ENCODE results near the gene GRM1.

DNA sequence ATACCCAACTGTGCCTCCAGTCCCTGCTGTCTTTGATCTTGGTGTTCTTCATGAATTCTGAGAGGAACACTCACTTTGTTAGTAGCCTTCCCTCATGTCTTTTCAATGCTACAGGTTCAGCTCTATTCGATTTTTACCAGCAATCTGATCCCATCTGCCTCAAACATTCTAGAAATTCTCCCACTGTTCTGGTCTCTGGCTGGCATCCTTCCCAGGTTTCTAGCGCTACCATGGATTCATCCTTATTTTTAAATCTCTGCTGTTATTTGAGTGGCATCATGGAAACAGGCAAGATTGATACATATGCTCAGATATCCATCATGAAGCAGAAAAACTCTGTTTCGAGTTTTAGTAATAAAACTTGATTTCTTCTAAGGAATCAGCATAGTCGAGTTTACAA lies 94.8 kb downstream of the GRM1 start:
- TF ChIP-seq, protein P1, sequence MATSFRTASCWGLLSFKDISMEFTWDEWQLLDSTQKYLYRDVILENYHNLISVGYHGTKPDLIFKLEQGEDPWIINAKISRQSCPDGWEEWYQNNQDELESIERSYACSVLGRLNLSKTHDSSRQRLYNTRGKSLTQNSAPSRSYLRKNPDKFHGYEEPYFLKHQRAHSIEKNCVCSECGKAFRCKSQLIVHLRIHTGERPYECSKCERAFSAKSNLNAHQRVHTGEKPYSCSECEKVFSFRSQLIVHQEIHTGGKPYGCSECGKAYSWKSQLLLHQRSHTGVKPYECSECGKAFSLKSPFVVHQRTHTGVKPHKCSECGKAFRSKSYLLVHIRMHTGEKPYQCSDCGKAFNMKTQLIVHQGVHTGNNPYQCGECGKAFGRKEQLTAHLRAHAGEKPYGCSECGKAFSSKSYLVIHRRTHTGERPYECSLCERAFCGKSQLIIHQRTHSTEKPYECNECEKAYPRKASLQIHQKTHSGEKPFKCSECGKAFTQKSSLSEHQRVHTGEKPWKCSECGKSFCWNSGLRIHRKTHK (tag by site-specific recombination; IDR thresholded peaks at IDR 0.05), result no peak
- TF ChIP-seq, protein P2, sequence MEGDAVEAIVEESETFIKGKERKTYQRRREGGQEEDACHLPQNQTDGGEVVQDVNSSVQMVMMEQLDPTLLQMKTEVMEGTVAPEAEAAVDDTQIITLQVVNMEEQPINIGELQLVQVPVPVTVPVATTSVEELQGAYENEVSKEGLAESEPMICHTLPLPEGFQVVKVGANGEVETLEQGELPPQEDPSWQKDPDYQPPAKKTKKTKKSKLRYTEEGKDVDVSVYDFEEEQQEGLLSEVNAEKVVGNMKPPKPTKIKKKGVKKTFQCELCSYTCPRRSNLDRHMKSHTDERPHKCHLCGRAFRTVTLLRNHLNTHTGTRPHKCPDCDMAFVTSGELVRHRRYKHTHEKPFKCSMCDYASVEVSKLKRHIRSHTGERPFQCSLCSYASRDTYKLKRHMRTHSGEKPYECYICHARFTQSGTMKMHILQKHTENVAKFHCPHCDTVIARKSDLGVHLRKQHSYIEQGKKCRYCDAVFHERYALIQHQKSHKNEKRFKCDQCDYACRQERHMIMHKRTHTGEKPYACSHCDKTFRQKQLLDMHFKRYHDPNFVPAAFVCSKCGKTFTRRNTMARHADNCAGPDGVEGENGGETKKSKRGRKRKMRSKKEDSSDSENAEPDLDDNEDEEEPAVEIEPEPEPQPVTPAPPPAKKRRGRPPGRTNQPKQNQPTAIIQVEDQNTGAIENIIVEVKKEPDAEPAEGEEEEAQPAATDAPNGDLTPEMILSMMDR (tag by site-specific recombination; IDR thresholded peaks at IDR 0.05), result no peak
- no peak for TF ChIP-seq ZNF302 (tag by site-specific recombination; IDR thresholded peaks at IDR 0.05; ENCODE audit: low read depth)
- TF ChIP-seq ZBTB1 (tag by site-specific recombination; IDR thresholded peaks at IDR 0.05), result no peak
- TF ChIP-seq, protein P3, sequence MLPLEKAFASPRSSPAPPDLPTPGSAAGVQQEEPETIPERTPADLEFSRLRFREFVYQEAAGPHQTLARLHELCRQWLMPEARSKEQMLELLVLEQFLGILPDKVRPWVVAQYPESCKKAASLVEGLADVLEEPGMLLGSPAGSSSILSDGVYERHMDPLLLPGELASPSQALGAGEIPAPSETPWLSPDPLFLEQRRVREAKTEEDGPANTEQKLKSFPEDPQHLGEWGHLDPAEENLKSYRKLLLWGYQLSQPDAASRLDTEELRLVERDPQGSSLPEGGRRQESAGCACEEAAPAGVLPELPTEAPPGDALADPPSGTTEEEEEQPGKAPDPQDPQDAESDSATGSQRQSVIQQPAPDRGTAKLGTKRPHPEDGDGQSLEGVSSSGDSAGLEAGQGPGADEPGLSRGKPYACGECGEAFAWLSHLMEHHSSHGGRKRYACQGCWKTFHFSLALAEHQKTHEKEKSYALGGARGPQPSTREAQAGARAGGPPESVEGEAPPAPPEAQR (tag by site-specific recombination; IDR thresholded peaks at IDR 0.05), result no peak

All from HEK293 (cell line).